ENCODE data around the gene CA12.

Gene CA12

DNA sequence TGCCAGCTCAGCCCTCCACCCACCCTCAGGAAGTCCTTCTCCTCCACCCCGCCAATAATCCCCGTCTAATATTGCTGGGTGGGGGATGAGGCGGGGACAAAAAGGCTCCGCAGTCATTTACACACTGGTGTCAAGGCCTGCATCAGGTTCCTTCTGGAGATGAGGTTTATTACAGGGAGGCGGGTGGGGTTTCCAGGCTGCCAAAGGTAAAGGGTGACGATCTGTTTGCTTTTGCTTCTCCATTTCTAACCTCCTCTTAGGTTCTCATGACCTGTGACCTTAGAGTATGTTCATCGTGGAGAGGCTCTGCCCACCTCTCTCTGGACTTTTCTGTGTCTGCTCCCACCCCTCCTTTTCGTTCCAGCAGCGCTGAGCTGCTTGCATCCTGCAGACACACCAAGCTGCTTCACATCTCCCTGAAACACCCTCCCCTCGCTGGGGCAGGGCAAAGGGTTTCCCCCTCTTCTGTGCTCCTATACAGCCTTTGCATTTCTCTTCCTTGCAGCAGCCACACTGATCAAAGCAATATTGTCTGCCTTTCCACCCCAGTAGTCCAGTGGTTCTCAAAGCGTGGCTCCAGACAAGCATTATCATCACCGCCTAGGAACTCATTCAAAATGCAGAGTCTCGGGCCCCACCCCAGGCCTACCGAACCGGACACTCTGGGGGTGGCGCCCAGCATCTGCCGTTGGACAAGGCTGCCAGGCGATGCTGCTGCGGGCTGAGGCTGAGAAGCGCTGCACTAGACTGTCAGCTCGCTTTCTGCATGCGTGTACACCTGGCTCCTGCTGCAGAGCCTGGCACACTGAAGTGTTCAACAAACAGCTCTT, 26.6 kb downstream of the CA12 start:
- DNase-seq, result no peak

- DNase-seq, result no peak
Observed at GRCh38 chr15:63353887-63354286, 27.8 kb downstream of the CA12 start.

DNA sequence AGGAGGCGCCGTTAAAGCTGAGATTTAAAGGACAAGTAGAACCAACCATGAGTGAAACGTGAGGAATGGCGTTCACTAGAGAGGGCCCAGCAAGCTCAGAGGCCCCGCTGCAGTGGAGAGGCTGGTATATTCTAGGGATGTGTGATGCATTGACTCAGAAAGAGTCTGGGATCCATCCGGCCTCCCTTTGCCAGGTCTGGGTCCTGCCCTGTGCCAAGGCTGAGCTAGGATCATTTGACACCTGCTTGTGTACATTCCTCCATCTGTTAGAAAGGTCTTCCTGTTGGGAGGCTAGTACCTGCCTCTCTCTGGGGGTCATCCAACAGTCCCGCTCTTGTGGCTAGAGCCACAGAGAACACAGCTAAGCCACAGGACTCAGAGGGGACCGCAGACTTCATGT, 28.4 kb downstream of the CA12 start:
- DNase-seq, result no peak

GRCh38 chr15:63352808-63353207, 28.8 kb downstream of the CA12 start:
- no peak for DNase-seq

- no peak for DNase-seq
Observed at GRCh38 chr15:63351170-63351569, 30.5 kb downstream of the CA12 start.

- no peak for DNase-seq
Observed at GRCh38 chr15:63350178-63350621, 31.4 kb downstream of the CA12 start.

DNA sequence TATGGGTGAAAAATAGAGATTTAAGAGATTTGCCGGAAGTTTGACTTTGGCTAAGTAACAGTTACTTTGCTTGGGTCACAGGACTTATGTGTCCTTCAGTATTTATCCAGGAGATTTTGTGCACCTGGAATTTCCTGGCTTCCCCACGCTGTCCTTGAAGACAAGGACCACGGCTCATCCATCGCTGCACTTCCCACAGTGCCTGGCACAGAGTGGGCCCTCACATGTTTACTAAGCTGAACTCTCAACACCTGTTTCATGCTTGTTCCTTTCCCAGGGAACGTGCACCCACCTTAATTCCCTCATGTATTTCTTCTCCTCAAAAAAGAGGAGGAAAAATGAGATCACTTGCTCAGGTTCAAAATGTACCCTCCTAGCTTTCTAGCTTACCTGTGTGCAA, 32.0 kb downstream of the CA12 start:
- DNase-seq, result no peak

DNA sequence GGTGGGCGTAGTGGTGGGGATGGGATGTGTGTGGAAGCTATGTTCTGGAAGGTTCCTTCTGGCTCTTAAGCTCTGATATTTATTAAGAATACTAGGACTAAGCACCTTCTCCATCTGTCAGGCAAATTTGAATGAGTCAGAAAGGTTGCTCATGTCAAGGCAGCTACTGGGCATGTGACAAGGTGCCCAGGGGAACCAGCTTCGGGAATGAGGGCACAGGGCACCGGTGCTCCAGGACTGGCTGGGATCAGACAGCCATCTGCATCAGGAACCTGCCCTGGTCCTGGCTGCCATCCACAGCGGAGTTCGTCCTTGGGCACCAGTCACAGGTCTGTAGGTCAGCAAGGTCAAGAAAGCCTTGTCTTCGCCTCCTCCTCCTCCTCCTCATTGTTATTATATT, 32.5 kb downstream of the CA12 start:
- DNase-seq, result no peak

DNA sequence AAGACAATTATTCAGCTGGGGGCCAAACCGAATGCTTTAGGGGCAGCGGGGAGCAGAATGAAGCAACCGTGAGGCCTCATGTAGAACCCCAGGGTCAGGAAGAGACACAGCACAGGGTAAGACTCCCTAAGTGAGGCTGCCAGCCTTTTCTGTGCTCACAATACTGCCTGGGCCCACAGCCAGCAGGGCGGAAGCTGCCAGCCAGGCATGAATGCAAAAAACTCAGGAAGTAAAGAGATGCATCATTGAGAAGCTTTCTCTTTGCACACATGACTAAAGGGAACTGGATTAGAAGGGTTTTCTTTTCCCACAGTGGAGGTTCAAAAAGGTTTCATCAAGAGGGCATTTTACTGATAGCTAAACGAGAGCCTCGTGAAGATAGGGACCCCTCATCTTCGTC, 33.3 kb downstream of the CA12 start:
- DNase-seq, result peak; percentile 84

GRCh38 chr15:63347074-63347857, 34.4 kb downstream of the CA12 start:
- no peak for DNase-seq

DNA sequence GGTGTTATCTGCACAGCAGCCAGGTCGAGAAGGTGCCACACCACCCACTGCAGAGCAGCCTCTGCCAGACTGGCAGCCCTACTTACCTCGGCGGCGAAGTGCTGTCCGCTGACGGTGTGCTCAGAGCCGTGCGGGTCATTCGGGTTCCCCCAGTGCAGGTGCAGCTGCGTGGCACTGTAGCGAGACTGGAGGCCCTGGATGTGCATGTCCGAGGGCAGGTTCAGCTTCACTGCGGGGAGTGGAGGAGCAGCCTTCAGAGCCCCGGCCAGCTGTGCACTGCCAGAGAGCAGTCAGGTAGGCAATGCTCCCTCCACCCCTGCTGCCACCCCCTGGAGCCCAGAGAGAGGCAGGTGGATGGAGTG, 36.3 kb downstream of the CA12 start:
- DNase-seq, result no peak

- no peak for DNase-seq
Observed at GRCh38 chr15:63344731-63345390, 36.8 kb downstream of the CA12 start.

GRCh38 chr15:63342996-63343562, 38.6 kb downstream of the CA12 start:
- peak; percentile 90 for DNase-seq

DNA sequence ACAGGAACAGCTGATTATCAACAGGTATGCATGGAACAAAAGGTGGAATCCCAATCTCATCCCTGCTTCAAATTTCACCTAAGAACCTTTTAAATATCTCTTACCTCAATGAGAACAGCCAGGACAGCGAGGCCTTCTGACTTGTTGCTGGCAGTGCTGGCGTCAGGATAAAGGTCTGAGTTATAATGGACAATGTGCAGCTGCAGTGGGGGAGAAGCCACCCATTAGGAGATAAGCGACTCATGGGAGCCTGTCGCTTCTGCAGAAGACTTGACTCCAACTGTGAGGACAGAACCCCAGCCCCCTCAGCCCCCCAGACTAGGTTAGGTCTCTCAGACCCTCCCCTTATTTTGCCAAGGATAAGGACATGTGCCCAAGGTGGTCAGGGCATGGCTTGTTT, 39.7 kb downstream of the CA12 start:
- no peak for DNase-seq

- DNase-seq, result no peak
Observed at GRCh38 chr15:63340878-63341277, 40.8 kb downstream of the CA12 start.

DNA sequence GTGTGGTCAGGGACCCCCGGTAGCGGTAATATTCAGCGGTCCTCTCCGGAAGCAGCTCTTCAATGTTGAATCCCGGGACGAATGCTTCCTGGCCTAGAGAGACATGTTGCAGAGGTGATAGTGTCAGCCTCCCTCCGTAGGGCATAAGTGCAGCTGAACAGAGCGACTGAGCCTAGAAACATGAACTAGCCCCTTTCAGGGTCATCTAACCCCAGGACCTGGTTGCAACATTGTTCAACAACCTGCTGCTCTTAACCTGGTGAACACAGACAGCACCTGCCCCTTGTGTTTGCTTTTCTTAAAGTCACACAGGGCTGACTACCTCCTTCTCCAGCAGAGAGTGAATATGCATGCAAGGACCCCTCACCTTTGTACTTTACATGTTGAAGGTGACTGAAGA, 41.3 kb downstream of the CA12 start:
- DNase-seq, result no peak

- no peak for DNase-seq
Observed at GRCh38 chr15:63339836-63340235, 41.8 kb downstream of the CA12 start.

DNA sequence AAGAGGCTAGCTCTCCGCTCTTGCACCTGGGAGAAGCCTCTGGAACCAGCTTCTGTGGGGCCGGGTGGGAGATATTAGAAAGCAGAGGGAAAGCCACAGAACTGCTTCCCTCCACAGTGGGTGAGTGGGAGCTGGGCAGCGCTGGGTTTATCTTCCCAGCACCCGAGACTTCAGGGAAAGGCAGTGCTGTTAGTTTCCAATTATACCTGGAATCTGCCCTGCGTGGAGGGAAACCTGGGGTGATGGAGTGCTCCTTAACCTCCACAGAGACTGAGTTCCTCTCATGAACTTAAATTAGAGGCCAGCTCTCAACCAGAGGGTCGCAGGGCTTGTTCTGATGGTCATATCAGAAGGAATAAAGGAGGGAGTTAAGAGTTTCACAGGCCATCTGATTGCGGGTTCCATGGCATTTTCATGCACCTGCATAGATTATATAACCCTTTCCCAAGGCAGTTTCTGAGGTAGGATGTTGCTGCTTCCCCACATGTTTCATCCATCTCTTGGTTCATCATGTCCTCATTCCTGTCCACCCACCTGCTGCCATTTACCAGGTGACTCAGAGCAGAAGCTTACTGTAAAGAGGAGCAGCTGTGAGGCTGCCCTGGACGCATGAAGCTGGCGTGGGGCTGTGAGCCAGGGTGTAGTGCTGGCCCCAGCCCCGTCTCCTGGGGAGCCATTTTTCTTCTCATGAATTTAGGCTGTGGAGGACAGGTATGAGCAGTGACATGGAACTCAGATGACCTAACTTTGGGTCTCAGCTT, 42.5 kb downstream of the CA12 start:
- no peak for DNase-seq

GRCh38 chr15:63338170-63338569, 43.5 kb downstream of the CA12 start:
- DNase-seq, result no peak

DNA sequence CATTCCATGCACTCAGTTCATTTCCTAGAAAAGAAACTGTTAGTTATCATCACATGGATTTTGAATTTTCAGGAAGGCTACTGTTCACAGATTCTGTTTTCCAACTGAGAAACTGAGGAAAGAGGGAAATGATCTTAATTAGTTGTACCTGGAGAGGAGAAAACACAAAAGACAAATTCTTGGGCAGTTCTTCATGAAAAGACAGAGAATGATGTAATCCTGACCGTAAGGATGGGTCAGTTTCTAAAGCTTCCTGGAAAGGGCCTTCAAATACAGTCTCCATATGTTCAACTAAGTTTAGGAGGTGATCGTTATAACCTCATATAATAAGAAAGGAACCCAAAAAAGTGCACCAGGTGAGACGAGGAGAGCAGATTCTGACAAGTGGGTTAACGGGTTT, 44.6 kb downstream of the CA12 start:
- DNase-seq, result no peak

- no peak for DNase-seq
Observed at GRCh38 chr15:63335543-63336240, 46.0 kb downstream of the CA12 start.

- DNase-seq, result no peak
Observed at GRCh38 chr15:63334821-63335220, 46.8 kb downstream of the CA12 start.

Data from MV-4-11 (cell line).